ENCODE measurements around the gene WFDC1.

WFDC1 gene, protein sequence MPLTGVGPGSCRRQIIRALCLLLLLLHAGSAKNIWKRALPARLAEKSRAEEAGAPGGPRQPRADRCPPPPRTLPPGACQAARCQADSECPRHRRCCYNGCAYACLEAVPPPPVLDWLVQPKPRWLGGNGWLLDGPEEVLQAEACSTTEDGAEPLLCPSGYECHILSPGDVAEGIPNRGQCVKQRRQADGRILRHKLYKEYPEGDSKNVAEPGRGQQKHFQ

DNA sequence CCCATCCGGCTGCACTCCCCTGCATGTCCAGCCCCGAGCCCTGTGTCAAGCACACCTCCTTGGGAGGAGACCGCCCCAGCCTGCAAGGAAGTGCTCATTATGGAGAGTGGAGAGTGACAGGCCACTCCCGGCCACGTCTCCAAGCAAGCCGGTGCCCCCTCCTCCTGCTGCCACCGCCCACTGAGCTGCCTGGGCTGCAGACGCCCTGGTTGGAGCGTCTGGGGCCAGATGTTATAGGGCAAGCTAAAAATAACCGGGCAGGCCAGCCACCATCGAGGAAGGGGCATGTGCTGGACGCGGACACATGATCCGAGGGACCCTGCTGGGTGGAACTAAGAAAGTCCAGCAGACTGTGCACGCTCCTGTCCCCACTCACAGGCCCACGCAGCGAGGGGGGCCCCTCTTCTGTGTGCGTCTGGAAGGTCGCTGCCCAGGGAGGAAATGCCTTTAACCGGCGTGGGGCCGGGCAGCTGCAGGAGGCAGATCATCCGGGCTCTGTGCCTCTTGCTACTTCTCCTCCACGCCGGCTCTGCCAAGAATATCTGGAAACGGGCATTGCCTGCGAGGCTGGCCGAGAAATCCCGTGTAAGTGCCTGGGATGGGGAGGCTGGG, at the start of gene WFDC1:
Gene WFDC1, plus strand, starts transcription at position 348 of the 612 bp plus-strand sequence. Its CDS starts 94 bp downstream, at position 442.
- DNase-seq (ENCODE audit: low read depth, low spot score): no peak

DNA sequence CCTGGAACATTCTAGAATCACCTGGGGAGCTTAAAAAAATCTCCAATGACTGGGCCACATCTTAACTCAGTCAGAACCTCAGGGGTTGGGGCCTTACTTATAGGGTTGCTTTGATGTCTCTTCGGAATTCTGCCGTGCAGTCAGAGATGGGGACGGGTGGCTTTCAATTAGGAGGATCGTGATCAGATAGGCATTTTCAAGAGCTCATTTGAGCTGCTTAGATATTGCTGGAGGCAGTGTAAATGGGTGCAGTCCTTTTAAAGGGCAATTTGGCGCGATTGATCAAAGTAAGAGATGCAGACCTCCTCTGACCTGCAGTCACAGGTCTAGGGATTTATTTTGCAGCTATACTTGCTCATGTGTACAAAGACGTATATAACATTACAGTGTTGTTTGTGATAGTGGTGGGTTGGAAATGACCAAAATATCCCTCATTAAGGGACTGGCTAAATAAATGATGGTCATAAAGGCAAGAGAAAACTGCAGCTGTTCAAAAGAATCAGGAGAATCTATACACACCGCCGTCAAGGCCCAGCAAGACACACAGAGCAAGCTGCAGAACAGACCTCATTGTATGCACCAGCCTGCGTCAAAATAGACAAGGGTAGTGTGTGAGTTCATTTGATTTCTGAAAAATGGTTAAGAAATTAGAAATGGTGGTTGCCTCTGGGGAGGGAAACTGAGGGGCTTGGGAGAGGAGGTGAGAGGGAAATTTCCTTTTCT, 48.6 kb upstream of the WFDC1 start:
- DNase-seq (ENCODE audit: low read depth, low spot score): no peak

DNA sequence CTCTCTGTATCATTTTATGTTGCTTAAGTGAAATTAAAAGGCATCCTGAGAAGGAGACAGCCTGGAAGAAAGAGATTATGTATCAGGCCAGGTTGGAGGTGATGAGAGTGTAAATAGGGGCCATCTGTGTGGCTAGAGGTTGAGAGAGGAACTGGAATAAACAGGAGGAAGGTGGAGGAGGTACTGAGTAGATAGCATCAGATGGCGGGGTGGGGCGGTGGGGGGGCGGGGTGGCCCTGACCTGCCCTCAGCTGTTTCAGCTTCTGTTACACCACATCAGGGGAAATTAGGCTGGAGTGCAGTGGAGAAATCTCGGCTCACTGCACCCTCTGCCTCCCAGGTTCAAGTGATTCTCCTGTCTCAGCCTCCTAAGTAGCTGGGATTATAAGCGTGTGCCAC, 48.0 kb upstream of the WFDC1 start:
- DNase-seq (ENCODE audit: low read depth, low spot score): no peak

DNA sequence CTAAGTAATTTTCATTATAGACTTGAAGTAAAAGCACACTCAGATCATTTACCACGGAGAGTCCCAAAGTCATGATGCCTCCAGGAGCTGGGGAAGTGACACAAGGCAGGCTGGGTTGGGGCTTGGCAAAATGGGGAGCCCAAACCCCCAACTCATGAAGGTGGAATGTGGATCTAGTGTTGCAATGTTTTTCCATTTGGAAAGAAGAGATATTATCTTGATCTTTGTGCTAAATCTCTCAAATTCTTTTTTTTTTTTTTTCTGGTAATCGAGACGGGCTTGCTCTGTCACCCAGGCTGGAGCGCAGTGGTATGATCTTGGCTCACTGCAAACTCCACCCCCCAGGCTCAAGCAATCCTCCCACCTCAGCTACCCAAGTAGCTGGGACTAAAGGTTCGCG, 47.3 kb upstream of the WFDC1 start:
- no peak for DNase-seq (ENCODE audit: low read depth, low spot score)

DNA sequence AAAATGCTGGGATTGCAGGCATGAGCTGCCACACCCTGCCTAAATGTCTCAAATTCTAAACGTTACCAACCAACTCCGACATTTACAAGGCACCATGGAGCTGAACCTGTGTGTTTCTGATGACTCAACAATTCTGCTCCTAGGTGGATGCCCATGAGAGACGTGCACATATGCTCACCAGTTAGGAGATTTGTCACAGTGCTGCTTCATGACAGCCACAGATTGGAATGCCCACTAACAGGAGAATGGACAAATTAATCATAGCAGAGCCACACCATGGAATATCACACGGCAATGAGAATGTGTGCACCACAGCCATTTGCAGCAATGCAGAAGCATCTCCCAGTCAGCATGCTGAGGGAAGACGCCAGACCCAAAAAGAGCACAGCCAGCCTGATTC, 46.8 kb upstream of the WFDC1 start:
- DNase-seq (ENCODE audit: low read depth, low spot score): no peak

DNA sequence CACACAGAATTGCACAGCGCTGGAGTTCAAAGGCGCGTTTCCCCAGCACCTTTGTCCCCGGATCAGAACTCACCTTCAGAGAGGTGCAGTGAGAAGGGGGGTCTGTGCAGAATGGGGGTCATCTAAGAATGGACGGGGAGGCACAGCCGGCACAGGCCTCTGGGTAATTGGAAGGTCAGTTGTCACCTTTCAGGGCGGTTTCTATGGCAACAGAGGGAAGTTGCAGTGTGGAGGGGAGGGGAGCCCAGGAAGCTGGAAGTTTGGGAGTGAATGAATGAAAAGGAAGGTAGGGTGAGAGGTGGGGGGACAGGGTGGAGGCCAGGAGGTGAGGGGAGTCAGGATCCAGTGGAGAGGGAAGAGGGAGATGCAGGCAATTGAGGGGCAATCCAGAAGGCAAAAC, 42.5 kb upstream of the WFDC1 start:
- no peak for DNase-seq (ENCODE audit: low read depth, low spot score)

DNA sequence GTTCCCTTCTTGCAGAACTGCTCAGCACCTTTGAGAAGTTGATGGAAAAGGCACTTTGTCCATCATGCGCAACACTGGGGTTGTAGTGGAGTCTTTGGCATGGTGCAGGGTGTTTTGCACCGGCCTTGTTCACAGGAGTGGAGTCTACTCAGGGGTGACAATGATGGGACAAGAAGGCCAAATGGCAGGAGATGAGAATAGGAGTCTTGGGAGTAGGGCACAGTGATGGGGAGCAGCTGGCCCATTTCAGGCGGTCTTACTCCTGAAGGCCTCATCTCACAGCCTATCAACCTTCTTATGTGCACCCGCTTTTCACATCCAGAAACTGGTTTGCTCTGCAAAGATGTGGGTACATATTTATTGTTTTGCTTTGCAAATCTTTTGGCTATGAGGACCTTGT, 41.5 kb upstream of the WFDC1 start:
- no peak for DNase-seq (ENCODE audit: low read depth, low spot score)

DNA sequence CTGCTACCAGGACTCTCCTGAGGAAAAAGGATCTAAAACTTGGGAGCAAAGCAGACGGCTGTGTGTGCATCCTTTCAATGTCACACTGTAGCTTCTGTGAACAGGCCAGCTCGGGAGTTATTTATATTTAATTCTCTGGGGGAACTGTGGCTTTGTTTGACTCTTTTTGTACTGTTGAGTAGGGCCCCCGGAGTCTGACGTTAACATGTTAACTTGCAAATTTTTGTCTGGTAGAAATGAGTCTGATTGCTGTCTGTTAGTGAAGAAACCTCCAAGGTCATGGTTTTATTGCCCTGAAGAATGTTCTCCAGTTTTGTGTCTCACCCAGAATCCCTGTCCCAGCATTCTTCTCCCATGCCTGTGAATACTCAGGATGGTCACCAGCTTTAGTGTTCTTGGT, 40.6 kb upstream of the WFDC1 start:
- no peak for DNase-seq (ENCODE audit: low read depth, low spot score)

DNA sequence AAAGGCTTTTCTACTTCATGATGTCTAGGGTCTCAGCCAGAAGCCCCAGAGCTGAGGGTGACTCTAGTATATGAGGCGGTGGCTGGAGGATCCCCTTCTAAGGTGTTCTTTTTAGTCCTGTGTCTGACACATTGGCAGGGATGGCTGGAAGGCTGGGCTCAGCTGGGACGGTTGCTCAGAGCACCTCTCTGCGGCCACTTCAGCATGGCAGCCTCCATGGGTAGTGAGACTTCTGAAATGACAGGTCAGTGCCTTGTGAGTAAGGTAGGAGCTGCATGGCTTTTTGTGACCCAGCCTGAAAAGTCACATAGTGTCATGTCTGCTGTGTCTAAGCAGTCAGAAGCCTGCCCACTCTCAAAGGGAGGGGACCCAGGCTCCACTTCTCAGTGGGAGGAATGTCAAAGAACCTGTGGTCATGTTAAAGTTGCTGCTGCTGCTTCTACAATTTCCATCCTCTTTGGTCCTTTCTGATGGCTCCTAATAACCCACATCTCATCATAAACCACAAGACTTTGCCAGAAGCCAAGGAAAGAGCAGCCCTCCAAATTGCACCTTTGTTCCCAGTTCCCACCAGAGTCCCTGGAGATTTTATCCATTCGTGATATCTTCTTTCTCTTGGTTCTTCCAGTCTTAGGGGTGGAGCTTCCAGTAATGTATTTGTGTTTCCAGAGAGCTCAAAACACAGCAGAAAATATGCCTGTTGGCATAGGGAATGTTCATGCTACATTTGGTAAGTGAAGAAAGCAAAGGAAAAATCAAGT, 39.4 kb upstream of the WFDC1 start:
- DNase-seq (ENCODE audit: low read depth, low spot score): no peak

DNA sequence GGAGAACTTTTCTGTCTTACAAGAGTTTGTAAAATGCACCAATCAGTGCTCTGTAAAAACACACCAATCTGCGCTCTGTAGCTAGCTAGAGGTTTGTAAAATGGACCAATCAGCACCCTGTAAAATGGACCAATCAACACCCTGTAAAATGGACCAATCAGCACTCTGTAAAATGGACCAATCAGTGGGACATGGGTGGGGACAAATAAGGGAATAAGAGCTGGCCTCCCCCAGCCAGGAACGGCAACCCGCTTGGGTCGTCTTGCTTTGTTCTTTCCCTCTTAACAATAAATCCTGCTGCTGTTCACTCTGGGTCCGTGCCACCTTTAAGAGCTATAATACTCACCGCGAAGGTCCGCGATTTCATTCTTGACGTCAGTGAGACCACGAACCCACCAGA, 36.4 kb upstream of the WFDC1 start:
- DNase-seq (ENCODE audit: low read depth, low spot score): no peak

DNA sequence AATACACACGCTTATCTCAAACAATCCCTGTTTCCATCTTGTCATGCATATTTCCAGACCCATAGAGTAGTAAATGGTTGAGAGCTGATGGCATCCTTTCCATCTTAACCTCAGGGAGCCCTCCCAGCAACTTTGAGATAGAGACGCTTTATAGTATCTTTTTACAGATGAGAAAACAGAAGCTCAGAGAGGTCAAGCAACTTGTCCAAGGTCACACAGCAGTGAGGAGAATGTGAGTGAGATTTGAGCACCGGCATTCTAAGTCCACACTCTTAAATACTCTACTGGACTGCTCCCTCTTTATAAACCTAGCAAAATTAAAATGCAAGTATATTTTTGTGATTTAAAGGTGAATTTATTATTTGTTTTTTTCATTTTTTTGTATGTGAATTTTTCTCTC, 35.0 kb upstream of the WFDC1 start:
- DNase-seq (ENCODE audit: low read depth, low spot score): no peak

DNA sequence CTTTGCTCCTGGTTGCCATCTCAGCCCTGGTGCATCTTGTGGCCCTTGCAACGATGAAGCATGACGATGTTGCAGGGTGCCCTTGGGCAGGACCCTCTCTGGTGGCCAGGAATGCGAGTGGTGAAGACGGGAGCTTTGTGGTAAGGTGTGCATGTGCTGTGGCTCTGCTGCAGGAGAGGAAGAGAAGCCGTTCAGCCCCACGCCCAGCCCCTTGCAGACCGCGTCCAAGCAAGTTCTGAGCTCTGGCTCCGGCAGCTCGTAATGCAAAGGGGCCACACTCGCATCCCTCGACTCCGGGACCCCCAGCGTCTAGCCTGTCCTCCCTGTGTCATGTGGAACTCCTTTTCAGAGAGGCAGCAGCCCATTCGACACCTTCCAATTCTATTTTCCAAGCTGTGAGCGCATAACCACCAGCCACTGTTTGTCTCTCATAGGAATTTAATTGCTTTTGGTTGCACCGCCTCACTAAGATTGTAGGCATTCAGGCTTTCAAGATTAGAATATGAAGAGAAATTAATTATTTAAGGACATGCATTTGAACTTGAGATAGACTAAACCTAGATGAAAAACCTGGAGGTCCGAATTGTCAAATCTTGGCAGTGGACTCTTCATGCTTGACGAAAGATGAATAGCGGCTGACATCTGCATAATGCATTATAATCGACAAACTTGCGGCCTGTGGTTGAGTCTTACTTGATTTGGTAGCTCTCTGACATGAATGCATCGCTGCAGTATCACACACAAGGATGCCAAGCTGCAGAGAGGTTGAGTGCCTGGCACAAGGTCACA, 33.7 kb upstream of the WFDC1 start:
- DNase-seq (ENCODE audit: low read depth, low spot score): no peak

DNA sequence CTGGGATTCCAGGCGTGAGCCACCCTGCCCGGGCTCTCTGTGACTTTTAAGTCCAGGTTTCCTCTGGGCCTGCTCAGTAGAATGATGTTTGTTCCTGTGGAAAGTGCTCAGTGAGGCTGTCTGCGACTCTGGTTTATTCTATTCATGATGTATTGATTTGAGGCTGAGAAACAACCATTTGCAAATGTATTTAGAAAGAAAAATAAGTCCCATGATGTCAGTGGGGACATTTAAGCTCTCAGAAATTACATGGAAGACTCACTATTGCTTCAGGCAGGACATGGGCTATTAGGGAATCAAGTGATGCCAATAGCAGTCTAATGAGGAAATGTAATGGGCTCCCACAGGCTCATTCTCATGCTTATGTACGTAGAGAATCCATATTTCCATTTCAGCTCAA, 32.6 kb upstream of the WFDC1 start:
- no peak for DNase-seq (ENCODE audit: low read depth, low spot score)

DNA sequence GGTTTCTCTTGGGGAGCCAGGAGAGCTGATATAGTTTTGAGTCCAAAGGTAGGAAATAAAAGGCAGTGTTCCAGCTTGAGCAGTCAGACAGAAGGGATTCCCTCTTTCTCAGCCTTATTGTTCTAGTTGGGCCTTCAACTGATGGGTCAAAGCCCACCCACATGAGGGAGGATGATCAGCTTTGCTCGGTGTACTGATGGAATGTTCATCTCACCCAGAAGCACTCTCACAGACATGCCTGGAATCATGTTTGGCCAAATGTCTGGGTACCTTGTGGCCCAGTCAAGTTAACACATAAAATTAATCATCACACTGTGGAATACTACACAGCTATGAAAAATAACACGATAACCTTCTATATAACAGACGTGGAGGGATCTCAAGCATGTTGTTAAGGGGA, 31.7 kb upstream of the WFDC1 start:
- no peak for DNase-seq (ENCODE audit: low read depth, low spot score)

DNA sequence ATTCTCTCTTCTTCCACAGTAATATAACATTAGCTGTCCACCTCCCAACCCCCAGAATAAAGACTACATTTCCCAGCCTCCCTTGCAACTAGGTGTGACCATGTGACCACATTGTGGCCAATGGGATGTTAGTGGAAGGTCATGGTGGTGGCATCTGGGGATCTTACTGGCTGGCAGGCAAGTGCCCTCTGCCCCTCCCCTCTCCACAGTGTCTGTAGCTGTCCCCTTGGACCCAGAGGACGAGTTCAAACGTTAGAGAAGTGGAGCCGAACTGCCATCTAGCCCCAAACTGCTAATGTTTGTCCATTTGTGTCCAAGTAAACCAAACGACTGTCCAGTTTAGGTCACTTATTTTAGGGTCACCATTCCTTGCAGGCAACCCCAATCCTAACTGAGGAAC, 28.2 kb upstream of the WFDC1 start:
- no peak for DNase-seq (ENCODE audit: low read depth, low spot score)

DNA sequence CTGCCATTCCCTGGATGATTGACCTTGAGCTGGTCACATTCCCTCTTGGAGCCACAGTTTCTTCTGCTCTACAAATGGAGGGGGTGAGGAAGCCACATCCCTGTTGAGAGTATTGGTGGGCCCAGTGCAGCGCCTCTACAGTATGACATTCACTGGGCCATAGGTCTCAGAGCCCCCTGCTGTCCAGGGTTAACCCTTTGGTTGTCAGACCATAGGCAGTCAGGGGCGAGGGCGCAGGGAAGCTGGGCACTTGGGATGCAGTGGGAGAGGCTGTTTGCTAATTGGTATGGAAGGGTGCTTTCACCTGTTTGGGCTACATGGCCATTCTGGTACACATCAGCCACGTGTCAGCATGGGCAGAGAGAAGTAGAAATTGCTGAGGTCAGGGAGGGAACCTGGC, 27.3 kb upstream of the WFDC1 start:
- DNase-seq (ENCODE audit: low read depth, low spot score): no peak

DNA sequence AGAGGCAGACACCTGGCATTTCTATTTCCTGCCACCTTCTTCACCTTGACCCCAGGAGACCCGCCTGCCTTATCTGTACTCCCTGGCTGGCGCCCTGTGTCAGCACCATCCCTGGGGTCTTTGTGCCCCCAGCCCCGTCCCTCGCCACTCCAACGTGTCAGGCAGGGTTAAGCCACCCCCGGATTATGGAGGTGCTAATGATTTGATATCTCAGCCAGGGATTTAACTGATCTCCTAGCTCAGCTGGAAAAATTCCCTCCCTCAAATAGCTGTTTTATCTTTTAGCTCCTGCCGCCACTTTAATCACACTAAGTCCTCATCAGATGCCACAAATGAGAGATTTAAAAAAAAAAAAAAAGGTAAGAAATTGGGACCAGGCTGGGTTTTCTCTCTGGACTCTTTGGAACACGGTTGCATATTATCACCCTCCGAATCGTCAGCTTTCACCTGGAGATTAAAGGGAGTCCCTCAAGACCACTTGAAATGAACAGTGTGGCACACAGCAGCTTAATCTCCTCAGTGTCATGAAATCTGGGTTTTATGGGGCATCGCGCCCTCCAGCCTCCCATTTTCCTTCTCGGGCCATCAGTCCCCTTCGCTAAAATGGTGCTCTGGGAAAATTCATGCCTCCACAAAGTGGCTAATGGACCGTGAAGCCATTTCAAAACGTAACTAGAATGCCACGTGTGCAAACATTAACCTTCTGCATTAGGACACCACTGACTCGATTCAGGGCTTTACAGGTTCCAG, 26.2 kb upstream of the WFDC1 start:
- DNase-seq (ENCODE audit: low read depth, low spot score): no peak

DNA sequence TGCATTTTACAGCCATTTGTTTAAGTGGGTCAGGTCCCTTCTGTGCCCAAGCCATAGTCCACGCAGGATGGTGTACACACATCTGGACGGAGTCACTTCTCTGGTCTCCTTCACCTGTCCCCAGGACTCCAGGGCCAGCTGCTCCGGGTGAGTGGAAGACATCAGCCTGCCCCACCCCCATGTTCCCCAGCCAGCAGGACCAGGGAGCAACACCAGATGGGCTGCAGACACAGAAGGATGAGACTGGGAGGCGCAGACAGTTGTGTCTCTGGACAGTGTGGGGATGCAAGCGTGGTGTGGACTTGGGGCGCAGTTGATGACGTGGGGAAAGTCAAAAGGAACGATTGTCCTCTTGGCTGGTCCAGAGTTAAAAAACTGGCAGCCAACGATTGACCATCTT, 24.6 kb upstream of the WFDC1 start:
- no peak for DNase-seq (ENCODE audit: low read depth, low spot score)

DNA sequence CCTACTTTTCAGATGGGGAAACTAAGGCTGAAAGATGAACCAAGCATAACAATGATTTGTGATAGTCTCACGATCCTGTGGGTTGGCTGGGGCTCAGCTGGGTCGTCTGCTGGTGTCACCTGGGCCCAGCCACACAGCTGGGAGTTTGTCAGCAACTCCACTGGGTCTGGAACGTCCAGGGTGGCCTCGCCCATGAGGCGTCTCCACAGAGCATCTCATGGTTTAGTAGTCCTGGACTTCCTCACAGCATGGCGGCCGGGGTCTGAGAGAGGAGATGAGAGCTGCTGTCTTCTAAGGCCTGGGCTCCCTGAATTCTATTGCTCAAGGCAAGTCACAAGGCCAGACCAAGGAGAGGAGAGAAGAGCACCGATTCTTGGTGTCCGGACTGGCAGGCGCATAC, 24.1 kb upstream of the WFDC1 start:
- no peak for DNase-seq (ENCODE audit: low read depth, low spot score)

DNA sequence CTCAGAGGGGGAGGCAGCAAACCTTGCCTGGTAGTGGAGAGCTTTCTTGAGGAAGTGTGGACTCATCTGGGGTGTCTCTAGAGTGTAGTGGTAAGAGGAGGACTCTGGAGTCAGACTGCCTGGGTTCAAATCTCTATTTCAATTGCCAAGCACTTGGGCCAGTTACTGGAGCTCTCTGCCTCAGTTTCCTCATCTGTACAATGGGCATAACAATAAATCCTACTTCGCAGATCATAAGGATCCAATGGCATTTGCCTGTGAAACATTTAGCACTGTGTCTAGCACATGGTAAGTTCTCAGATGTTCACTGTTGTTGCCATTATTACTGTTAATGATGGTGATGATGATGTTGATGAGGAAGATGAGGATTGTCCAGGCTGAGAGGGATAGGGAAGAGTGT, 23.6 kb upstream of the WFDC1 start:
- DNase-seq (ENCODE audit: low read depth, low spot score): no peak

DNA sequence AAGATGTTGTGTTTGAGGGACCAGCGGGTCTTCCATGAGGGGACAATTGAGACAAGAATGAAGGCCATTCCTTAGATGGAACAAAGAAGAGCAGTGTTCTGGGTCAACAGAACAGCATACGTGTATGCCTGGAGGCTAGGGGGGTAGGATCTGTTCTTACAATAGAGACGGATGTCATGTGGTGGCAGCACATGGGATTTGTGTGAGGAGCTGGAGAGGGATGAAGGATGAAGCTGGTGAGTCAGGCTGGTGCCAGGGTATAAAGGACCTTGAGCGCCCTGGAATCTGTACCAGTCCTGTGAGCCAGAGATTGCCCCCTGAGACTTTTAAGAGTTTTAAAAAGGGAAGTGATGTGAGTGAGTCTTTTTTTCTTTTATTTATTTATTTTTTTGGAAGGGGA, 22.8 kb upstream of the WFDC1 start:
- no peak for DNase-seq (ENCODE audit: low read depth, low spot score)

Data from activated CD4-positive, CD25-positive, alpha-beta regulatory T cell treated with anti-CD3 and anti-CD28 coated beads, Interleukin-2, amount 50 U/mL, for 16 hours (primary cell).